H1 (cell line): ENCODE results near the gene GAGE12H.
"Not testable (repeated sequence)": the region's sequence is repeated elsewhere in the genome, so short reads cannot be mapped to it uniquely, and the experiment has no call there.

Source experiments
- BRCA1 ChIP-seq: IDR thresholded peaks from 2 replicates; pipeline ENCODE4 v1.6.1; 2012; ENCODE audit warnings: low read depth, low read length, improper control_type of control experiment
- CTCF ChIP-seq, 3 experiments: IDR thresholded peaks; 1 replicate in 2 of 3; 2 replicates in 1 of 3; pipeline versions ENCODE4 v1.5.1 to v1.6.1; 2011; ENCODE audit warnings: low read length in 3 of 3, mild to moderate bottlenecking in 3 of 3, inconsistent platforms in 2 of 3, low read depth in 1 of 3, moderate library complexity in 1 of 3; ENCODE audit not compliant: insufficient read depth in 1 of 3; ENCODE audit errors: control extremely low read depth in 1 of 3
- EZH2 ChIP-seq: fragments of 200-600 bp; sonication (generic); IDR thresholded peaks from 2 replicates; pipeline ENCODE4 v1.7.1; 2012; ENCODE audit warnings: low read depth, mild to moderate bottlenecking, moderate library complexity, low read length, inconsistent platforms; ENCODE audit not compliant: severe bottlenecking
- MAFK ChIP-seq: IDR thresholded peaks from 2 replicates; pipeline ENCODE4 v1.6.1; 2012; ENCODE audit warnings: low read depth, mild to moderate bottlenecking, improper control_type of control experiment, low read length
- MAX ChIP-seq: IDR thresholded peaks from 2 replicates; pipeline ENCODE4 v1.6.1; 2012; ENCODE audit warnings: inconsistent platforms
- POLR2A ChIP-seq, 2 experiments: IDR thresholded peaks; 1 replicate in 1 of 2; 2 replicates in 1 of 2; pipeline ENCODE4 v1.6.1; 2011; ENCODE audit warnings: low read depth in 2 of 2, low read length in 2 of 2, mild to moderate bottlenecking in 2 of 2; ENCODE audit errors: control extremely low read depth in 1 of 2
- POLR2AphosphoS5 ChIP-seq: IDR thresholded peaks from 2 replicates; pipeline ENCODE4 v1.6.1; 2011; ENCODE audit warnings: low read depth, low read length
- RAD21 ChIP-seq, 2 experiments: IDR thresholded peaks in 1 of 2; conservative IDR thresholded peaks in 1 of 2; 2 replicates each; pipeline ENCODE4 v1.6.1; 2011; ENCODE audit warnings: low read depth in 2 of 2, low read length in 2 of 2, improper control_type of control experiment in 1 of 2, inconsistent platforms in 1 of 2, mild to moderate bottlenecking in 1 of 2, moderate library complexity in 1 of 2
- SP1 ChIP-seq: IDR thresholded peaks from 2 replicates; pipeline ENCODE4 v1.6.1; 2011; ENCODE audit warnings: low read depth, low read length
- TAF1 ChIP-seq: IDR thresholded peaks from 2 replicates; pipeline ENCODE4 v1.6.1; 2011; ENCODE audit warnings: mild to moderate bottlenecking, low read depth, low read length
- TAF7 ChIP-seq: optimal IDR thresholded peaks from 2 replicates; pipeline ENCODE3; 2011; ENCODE audit warnings: low read depth, mild to moderate bottlenecking, inconsistent platforms, low read length, moderate library complexity, borderline replicate concordance
- TEAD4 ChIP-seq: IDR thresholded peaks from 2 replicates; pipeline ENCODE4 v1.6.1; 2012; ENCODE audit warnings: low read depth, low read length, inconsistent platforms, mixed read lengths

GRCh38 chrX:49589769-49590478 lies 10.2 kb downstream of the GAGE12H start:
- TF ChIP-seq MAFK; SP1; TEAD4; RAD21 (IDR thresholded peaks at IDR 0.05 in 1 of 2, conservative IDR thresholded peaks at IDR 0.05 in 1 of 2; ENCODE audit: low read depth in 2 of 2, low read length in 2 of 2); CTCF (IDR thresholded peaks at IDR 0.05; ENCODE audit: control extremely low read depth in 1 of 3, insufficient read depth in 1 of 3, low read depth in 1 of 3, low read length in 3 of 3); BRCA1; POLR2A (IDR thresholded peaks at IDR 0.05; ENCODE audit: control extremely low read depth in 1 of 2, low read depth in 2 of 2, low read length in 2 of 2); MAX; EZH2; POLR2AphosphoS5; TAF1; TAF7: not testable (repeated sequence)
